Upper lobe of right lung (tissue), 1 donor: ENCODE data around the gene ZNF71. TPM values are rescaled to one million over a fixed set of nuclear protein-coding genes. Genes with fewer than 3 reads are reported as not detected.

Experiments
- ATAC-seq: fragments of 200-7000 bp; cut with Tn5 transposase; one replicate; pipeline ENCODE4 v1.9.1; 2020; ENCODE audit warnings: mild to moderate bottlenecking, moderate library complexity
- DNase-seq: peaks from one replicate; pipeline ENCODE4 v3.0.0-alpha.2; 2020
- H3K27ac ChIP-seq: fragments of 200-600 bp; one replicate; pipeline ENCODE4 v1.8.0; 2022
- H3K27me3 ChIP-seq: fragments of 200-600 bp; one replicate; pipeline ENCODE4 v1.8.0; 2022; ENCODE audit warnings: mild to moderate bottlenecking
- H3K36me3 ChIP-seq: fragments of 200-600 bp; one replicate; pipeline ENCODE4 v1.8.0; 2022
- H3K4me1 ChIP-seq: fragments of 200-600 bp; one replicate; pipeline ENCODE4 v1.8.0; 2022
- H3K4me3 ChIP-seq: fragments of 200-600 bp; one replicate; pipeline ENCODE4 v1.8.0; 2022; ENCODE audit warnings: mild to moderate bottlenecking
- H3K9me3 ChIP-seq: fragments of 200-600 bp; one replicate; pipeline ENCODE4 v1.8.0; 2022
- CTCF ChIP-seq: fragments of 200-600 bp; IDR thresholded peaks from one replicate; pipeline ENCODE4 v1.8.0; 2022; ENCODE audit warnings: antibody characterized with exemption
- intact Hi-C: fragments of 100-400 bp; cut with DNase I; formaldehyde crosslinking; loops from one replicate; pipeline ENCODE4 v1.11.0; 2022
- total RNA-seq: library from RNA; stranded (reverse); fragmentation: NEBNext Ultra II Directional; extraction: Animal tissue kit (Norgen Biotek cat#: 25700); gene quantifications from one replicate; pipeline ENCODE4 v1.2.1, GENCODE V29; 2021
- donor health status: DM: no; HTN: yes; CAD: no; lungs with severe emphysema.

ZNF71 gene
- total RNA-seq, 1 donor from 2014 or later: 7.0 TPM

DNA sequence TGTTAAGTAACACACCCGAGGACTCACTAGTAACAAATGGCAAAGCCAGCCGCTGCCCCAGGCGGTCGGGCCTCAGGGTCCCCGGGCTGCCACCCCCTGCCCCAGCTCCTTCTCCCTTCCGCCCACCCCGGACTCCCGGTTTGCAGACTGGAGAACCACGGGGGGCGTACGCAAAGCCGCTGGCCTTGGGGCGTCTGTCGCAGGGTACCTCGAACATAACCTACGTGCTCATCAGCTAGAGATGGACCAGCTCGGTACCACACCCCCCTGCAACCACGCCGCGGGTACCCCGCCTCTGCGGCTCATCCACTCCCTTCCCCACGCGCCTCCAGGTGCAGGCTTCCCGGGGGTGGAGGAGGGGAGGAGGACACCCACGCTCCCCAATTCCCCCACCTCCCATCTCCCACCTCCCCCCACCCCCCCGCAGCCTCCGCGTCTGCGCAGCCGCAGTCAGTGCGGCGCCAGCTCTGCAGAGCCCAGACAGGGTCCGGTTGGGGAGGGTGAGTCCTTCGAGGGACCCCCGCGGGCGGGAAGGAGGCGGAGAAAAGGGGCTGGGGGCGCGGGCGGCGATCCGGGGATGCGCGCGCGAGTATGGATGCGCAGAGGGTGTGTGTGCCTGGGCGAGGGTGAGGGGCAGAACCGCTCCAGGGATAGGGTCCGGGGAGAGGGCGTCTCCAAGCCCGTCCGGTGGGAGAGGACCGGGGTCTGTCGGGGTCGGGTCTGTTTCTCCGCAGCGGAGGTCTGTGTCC is 47.8 kb downstream of the ZNF71 start, which contains the start of gene SMIM17:
SMIM17 (plus strand) TSS at position 449 of the 749 bp plus-strand sequence. CDS start 2,509 bp downstream, outside the sequence.
- intact Hi-C loops: no loop called here
- Histone ChIP-seq H3K27me3 (peaks cover 22% of the 10 kb centered on the region), H3K36me3 (no peaks in the 10 kb centered on the region), H3K4me1 (no peaks in the 10 kb centered on the region), H3K9me3 (peaks cover 6% of the 10 kb centered on the region), H3K27ac (no peak within 1 kb of the TSS), H3K4me3 (no peak within 1 kb of the TSS)
- ATAC-seq (no peak), DNase-seq (no peak)
- TF ChIP-seq CTCF: no peak

- intact Hi-C loops: no loop called here
- Histone ChIP-seq H3K27ac (no peak overlapping the region), H3K4me1 (no peaks in the 10 kb centered on the region), H3K27me3 (peaks cover 22% of the 10 kb centered on the region), H3K36me3 (no peaks in the 10 kb centered on the region), H3K9me3 (peaks cover 6% of the 10 kb centered on the region), H3K4me3 (no peak overlapping the region)
- no peak for ATAC-seq
- no peak for DNase-seq
- TF ChIP-seq CTCF: no peak
Observed at GRCh38 chr19:56643460-56643955, 48.4 kb downstream of the ZNF71 start.

DNA sequence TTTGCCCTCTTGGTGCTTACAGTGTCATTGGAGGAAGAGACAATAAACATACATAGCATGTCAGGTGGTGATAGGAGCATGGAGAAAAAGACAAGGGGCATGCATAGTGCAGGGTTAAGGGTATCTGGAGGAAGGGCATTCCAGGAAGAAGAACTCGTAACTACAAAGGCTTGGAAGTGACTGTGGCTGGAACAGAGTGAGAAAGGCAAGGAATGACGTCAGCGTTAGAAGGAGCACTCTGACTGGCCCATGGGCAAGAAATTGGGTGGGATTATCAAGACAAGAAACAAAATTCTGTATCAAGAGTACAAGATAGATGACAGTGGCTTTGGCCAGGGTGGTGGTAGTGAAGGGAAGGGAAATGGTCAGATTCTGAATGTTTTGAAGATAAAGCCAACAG is 59.0 kb downstream of the ZNF71 start:
- intact Hi-C loops: no loop called here

GRCh38 chr19:56660381-56661107 is 65.4 kb downstream of the ZNF71 start:
- intact Hi-C loops: no loop called here
- no peaks in the 10 kb centered on the region for H3K9me3 ChIP-seq
- H3K27ac ChIP-seq: no peak overlapping the region
- no peaks in the 10 kb centered on the region for H3K36me3 ChIP-seq
- ATAC-seq (no peak), DNase-seq (no peak)
- no peaks in the 10 kb centered on the region for H3K27me3 ChIP-seq
- no peak overlapping the region for H3K4me3 ChIP-seq
- H3K4me1 ChIP-seq: no peaks in the 10 kb centered on the region
- TF ChIP-seq CTCF: peak; percentile 36

More for the DNA sequence above, 59.0 kb downstream of the ZNF71 start:
- no peak overlapping the region for H3K4me3 ChIP-seq
- DNase-seq (no peak), ATAC-seq (no peak)
- H3K9me3 ChIP-seq: peaks cover 4% of the 10 kb centered on the region
- H3K4me1 ChIP-seq: no peaks in the 10 kb centered on the region
- TF ChIP-seq CTCF: no peak
- no peak overlapping the region for H3K27ac ChIP-seq
- H3K27me3 ChIP-seq: no peaks in the 10 kb centered on the region
- H3K36me3 ChIP-seq: no peaks in the 10 kb centered on the region

- H3K27me3 ChIP-seq: no peaks in the 10 kb centered on the region
- H3K4me3 ChIP-seq: no peak overlapping the region
- TF ChIP-seq CTCF: no peak
- intact Hi-C loops: no loop called here
- no peaks in the 10 kb centered on the region for H3K4me1 ChIP-seq
- H3K27ac ChIP-seq: no peak overlapping the region
- no peaks in the 10 kb centered on the region for H3K36me3 ChIP-seq
- DNase-seq: no peak
- no peak for ATAC-seq
- no peaks in the 10 kb centered on the region for H3K9me3 ChIP-seq
Observed at GRCh38 chr19:56661248-56661647, 66.1 kb downstream of the ZNF71 start.
